AG09309 (cell line): ENCODE measurements around the gene C9orf43.
A peak's percentile ranks its signal among the peaks of the same experiment; 100 is the strongest.

Experiments used
- DNase-seq: peaks from one replicate; pipeline ENCODE4 v3.0.0-alpha.2; 2010; ENCODE audit warnings: low read depth
- H3K4me3 ChIP-seq: 2 replicates; pipeline ENCODE4 v1.5.1; 2011; ENCODE audit warnings: mild to moderate bottlenecking, low read depth, low read length, moderate library complexity; ENCODE audit not compliant: control insufficient read depth
- CTCF ChIP-seq: IDR thresholded peaks from 2 replicates; pipeline ENCODE4 v1.5.1; 2011; ENCODE audit warnings: mild to moderate bottlenecking, low read depth, low read length, inconsistent platforms; ENCODE audit not compliant: insufficient read depth, control insufficient read depth; ENCODE audit errors: missing control alignments

The C9orf43 gene

DNA sequence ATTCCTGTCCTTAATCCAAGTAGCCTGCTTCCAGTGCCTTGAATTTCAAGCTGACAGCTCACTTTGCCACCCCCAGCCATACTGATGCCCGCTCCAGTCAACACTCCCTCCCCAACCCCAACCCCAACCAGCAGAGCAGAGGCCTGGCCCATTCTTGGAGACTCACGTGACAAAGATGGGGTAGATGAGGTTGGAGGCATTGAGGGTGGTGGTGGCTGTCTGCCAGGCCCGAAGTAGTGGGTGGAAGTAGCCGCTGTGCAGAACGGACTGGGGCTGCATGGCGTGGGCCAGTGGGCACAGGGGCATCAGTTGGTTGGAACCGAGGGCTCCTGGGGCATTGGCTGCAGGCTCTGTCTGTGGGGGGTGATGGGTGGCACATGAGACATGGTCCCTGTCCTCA lies 17.3 kb upstream of the C9orf43 start:
- no peak for TF ChIP-seq CTCF
- no peak for DNase-seq
- no peak overlapping the region for H3K4me3 ChIP-seq

- DNase-seq: no peak
- no peak overlapping the region for H3K4me3 ChIP-seq
- TF ChIP-seq CTCF: no peak
Observed at GRCh38 chr9:113395000-113395861, 15.3 kb upstream of the C9orf43 start.

- no peak overlapping the region for H3K4me3 ChIP-seq
- no peak for TF ChIP-seq CTCF
Observed at GRCh38 chr9:113397203-113397631, 13.3 kb upstream of the C9orf43 start.

GRCh38 chr9:113398796-113399195 lies 11.8 kb upstream of the C9orf43 start:
- no peak for DNase-seq
- TF ChIP-seq CTCF: no peak
- H3K4me3 ChIP-seq: no peak overlapping the region

More at GRCh38 chr9:113397203-113397631, 13.3 kb upstream of the C9orf43 start:
- no peak for DNase-seq

- TF ChIP-seq CTCF: no peak
- no peak for DNase-seq
- H3K4me3 ChIP-seq: no peak overlapping the region
Observed at GRCh38 chr9:113399646-113400200, 10.8 kb upstream of the C9orf43 start.

DNA sequence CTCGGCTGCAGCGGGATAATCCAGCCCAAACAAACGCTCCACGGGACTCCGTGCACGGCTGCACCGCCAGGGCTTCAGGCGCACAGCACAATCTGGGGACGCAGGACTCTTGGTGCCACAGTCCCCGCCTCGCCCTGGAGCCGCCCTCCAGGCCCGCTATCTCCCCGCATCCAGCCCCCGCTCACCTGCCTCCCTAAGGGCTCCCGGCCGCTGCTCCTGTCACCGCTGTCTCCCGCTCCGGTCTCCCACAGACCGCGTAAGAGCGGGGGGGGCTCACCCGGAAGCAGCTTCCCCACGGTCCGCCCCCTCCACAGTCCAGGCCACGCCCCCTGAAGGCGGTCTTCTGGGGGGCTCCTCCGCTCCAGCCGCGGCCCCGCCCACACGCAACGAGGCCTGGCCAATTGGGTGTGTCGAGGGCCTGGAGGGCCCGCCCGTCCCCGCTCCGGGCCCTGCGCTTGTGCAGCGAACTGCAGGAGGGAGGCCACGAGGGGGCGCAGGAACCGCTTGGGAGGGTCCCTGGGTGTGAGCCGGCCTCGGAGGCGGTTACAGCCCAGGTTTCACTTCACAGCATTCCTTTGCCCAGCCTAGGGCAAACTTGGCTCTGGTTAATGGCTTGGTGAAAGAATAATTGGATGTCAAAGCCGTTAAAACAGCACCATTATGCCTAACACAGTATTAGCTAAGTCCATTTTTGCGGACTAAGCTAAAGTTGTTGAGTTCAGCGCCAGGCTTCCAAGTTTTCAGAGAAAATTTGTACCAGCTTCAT lies 9.3 kb upstream of the C9orf43 start, which contains the start of gene ALAD:
Gene ALAD (minus strand): TSS at position 258 of the 766 bp plus-strand sequence. CDS start 7,725 bp downstream, outside the sequence.
- peak; percentile 91 for DNase-seq
- TF ChIP-seq CTCF: peak; percentile 94
- H3K4me3 ChIP-seq: peak within 1 kb of the TSS; percentile 68
